ENCODE data around the gene SPHK1.
A peak's percentile ranks its signal among the peaks of the same experiment; 100 is the strongest.

SPHK1 gene

DNA sequence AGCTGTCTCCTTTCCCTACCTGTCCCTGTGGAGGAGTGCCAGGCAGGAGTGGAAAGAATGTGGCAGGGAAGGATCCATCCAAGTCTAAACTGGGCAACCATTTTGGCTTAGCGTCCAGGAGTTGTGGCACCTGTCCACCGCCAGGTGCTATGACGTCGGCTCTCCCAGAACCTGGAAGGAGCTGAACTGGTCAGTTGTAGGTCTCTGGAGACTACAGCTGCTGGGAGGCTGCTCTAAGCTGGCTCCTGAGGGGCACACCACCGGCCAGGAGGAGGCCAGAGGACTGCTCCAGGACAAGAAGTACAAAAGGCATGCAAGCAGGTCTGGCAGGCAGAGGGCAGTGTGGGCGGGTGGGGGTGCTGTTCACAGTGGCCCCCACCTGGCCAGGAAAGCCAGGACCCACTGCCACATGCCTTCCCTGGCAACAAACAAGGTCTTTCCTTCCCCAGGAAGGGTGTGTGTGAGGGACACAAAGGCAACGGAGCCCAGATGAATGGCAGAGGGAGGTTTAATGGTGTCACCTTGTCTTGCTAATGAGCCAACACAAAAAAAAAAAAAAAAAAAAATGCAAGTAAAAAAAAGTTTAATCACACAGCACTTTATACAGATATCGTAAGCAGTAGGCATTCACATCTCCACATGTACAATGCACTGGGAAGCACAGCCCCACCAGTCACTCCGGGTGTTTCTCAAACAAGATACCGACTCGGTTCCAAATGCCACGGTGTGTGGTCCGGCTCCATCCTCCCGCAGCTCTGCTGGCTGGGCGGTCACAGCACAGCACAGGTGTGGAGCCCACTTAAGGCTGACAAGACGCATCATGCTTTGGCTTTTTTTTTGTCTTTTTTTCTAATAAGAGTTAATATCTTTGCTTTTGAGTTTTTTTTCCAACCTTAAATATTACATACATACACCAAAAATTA, 4.8 kb downstream of the SPHK1 start:
- Mint-ChIP-seq H3K4me3 (no peak overlapping the region), H3K4me1 (peaks cover 29% of the 10 kb centered on the region), H3K9me3 (no peaks in the 10 kb centered on the region), H3K27me3 (no peaks in the 10 kb centered on the region), H3K27ac (no peak overlapping the region)
- DNase-seq (no peak), ATAC-seq (no peak)

DNA sequence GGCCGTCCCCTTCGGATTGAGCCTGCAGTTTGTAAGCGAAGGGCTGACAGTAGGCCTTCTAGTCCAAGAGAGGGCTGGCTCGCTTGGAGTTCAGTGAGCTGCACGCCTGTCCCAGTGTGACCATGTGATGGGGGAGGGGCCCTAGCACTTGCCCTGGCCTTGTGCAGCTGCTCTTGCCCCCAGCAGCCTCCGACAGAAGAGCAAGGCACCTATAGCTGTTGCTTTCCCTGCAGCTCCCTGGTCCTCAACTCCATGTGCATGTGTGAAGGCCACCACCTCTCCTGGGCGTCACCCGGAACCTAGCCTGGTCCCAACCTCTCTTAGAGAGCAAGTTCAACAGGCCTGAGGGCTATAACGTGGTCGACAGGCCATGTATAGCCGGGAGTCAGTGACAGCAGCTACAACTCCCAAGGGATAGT, 5.6 kb downstream of the SPHK1 start:
- Mint-ChIP-seq H3K27me3 (no peaks in the 10 kb centered on the region), H3K4me3 (no peak overlapping the region), H3K9me3 (no peaks in the 10 kb centered on the region), H3K4me1 (peaks cover 28% of the 10 kb centered on the region), H3K27ac (no peak overlapping the region)
- DNase-seq (no peak), ATAC-seq (no peak)

GRCh38 chr17:76391200-76391715, 6.8 kb downstream of the SPHK1 start:
- H3K9me3 Mint-ChIP-seq, result no peaks in the 10 kb centered on the region
- ATAC-seq, result no peak
- DNase-seq, result no peak
- no peak overlapping the region for H3K27ac Mint-ChIP-seq
- no peak overlapping the region for H3K4me3 Mint-ChIP-seq
- no peaks in the 10 kb centered on the region for H3K27me3 Mint-ChIP-seq
- H3K4me1 Mint-ChIP-seq, result peaks cover 16% of the 10 kb centered on the region

DNA sequence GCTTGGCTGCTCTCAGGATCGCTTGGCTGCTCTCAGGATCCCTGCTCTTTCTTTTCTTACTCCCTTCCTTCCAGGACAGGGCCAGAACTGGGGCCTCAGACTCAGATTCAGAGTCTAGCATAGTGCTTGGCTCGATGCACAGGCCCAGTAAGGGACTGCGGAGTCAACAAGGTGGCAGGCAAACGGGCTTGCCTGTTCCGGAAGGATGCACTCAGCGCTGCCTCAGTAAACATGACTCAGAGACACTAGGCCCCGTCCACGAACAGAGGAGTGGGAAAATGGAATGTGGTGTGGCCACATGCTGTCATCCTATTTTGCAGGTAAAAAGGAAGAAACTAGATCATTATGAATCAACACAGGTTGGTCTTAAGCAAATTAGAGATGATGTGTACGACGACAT, 9.8 kb downstream of the SPHK1 start:
- Mint-ChIP-seq H3K27ac (no peak overlapping the region), H3K4me3 (no peak overlapping the region), H3K27me3 (no peaks in the 10 kb centered on the region), H3K9me3 (no peaks in the 10 kb centered on the region), H3K4me1 (no peaks in the 10 kb centered on the region)
- no peak for DNase-seq
- ATAC-seq, result no peak

- no peak overlapping the region for H3K4me3 Mint-ChIP-seq
- ATAC-seq, result no peak
- peak overlapping the region in 1 of 2 donors; percentile 85 for H3K27ac Mint-ChIP-seq
- no peaks in the 10 kb centered on the region for H3K9me3 Mint-ChIP-seq
- H3K27me3 Mint-ChIP-seq, result no peaks in the 10 kb centered on the region
- H3K4me1 Mint-ChIP-seq, result no peaks in the 10 kb centered on the region
- no peak for DNase-seq
These were observed 11.6 kb downstream of the SPHK1 start for GRCh38 chr17:76395980-76396379.

DNA sequence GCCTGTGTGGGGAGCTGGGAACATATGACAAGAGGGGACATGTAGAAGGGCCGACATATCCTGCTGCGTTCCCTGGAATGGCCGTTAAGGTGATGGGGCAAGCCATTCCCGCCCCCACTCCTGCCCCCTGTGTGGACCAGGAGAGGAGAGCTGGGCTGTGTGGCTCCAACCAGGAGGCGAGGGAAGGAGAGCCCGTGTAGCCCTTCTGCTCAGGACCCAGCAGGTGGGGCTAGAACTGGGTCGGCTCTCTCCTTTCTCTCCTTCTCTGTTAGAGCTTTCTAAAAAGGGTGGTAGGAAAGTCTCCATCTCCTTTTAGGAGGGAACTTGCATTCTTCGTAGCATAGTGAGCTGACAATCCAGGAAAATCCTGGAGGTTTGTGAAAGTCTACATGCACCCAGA, 12.8 kb downstream of the SPHK1 start:
- Mint-ChIP-seq H3K27me3 (no peaks in the 10 kb centered on the region), H3K4me1 (no peaks in the 10 kb centered on the region), H3K9me3 (no peaks in the 10 kb centered on the region), H3K27ac (no peak overlapping the region), H3K4me3 (no peak overlapping the region)
- ATAC-seq (no peak), DNase-seq (no peak)

DNA sequence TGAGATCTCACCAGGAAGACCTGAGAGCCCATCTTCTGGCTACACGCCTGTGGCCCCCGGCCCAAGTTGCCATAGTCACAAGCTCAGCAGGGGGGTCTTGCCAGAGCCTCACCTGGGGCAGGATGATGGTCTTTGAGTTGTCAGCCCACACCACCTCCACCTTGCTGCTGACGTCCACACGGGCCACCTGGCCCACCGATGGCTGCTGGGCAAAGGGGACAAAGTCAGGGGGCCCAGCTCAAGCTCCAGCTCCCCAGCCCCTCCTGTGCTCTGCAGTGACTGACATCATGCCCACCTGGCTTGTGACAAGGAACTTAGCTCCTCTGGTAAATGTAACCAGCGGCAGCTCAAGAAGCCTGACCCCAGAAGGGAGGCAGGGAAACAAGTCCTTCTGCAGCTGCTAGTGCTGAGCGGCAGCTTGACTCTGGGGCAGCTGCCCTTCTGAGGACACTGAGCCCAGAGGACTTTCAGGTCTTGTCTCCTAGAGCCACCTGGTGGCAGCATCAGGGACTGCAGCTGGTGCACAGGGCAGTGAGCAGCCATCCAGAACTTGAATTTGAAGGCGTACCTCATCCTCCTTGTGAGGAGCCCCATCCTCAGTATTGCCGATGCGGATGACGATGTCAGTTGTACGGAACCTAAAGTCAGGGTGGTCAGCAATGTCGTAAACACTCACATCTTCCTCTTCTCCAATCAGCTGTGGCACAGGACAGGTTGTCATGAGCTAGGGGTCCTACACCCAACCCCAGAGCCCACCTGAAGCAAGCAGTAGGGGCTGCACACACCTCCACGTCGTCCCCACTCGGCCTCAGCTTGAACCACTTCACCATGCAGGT, 13.5 kb downstream of the SPHK1 start:
- Mint-ChIP-seq H3K27ac (no peak overlapping the region), H3K9me3 (no peaks in the 10 kb centered on the region), H3K4me1 (no peaks in the 10 kb centered on the region), H3K27me3 (no peaks in the 10 kb centered on the region), H3K4me3 (no peak overlapping the region)
- DNase-seq (peak; percentile 81 to 83), ATAC-seq (peak; percentile 89)

GRCh38 chr17:76398523-76399174, 14.2 kb downstream of the SPHK1 start:
- Mint-ChIP-seq H3K4me1 (no peaks in the 10 kb centered on the region), H3K27me3 (no peaks in the 10 kb centered on the region), H3K27ac (no peak overlapping the region), H3K4me3 (no peak overlapping the region), H3K9me3 (no peaks in the 10 kb centered on the region)
- ATAC-seq (peak; percentile 32), DNase-seq (no peak)

GRCh38 chr17:76399175-76400172, 15.1 kb downstream of the SPHK1 start:
- no peak for DNase-seq
- Mint-ChIP-seq H3K9me3 (no peaks in the 10 kb centered on the region), H3K4me1 (no peaks in the 10 kb centered on the region), H3K27me3 (no peaks in the 10 kb centered on the region), H3K4me3 (no peak overlapping the region), H3K27ac (peak overlapping the region in 1 of 2 donors; percentile 33)
- no peak for ATAC-seq

- Mint-ChIP-seq H3K4me3 (no peak overlapping the region), H3K9me3 (no peaks in the 10 kb centered on the region), H3K27me3 (no peaks in the 10 kb centered on the region), H3K4me1 (no peaks in the 10 kb centered on the region), H3K27ac (peak overlapping the region in 1 of 2 donors; percentile 60)
- ATAC-seq, result no peak
- no peak for DNase-seq
These were observed 18.3 kb downstream of the SPHK1 start for GRCh38 chr17:76402711-76403110.

- Mint-ChIP-seq H3K9me3 (no peaks in the 10 kb centered on the region), H3K4me1 (peaks cover 13% of the 10 kb centered on the region), H3K27me3 (no peaks in the 10 kb centered on the region), H3K4me3 (no peak overlapping the region), H3K27ac (peak overlapping the region in 1 of 2 donors; percentile 18)
- DNase-seq, result no peak
- no peak for ATAC-seq
These were observed 19.8 kb downstream of the SPHK1 start for GRCh38 chr17:76404256-76404655.

DNA sequence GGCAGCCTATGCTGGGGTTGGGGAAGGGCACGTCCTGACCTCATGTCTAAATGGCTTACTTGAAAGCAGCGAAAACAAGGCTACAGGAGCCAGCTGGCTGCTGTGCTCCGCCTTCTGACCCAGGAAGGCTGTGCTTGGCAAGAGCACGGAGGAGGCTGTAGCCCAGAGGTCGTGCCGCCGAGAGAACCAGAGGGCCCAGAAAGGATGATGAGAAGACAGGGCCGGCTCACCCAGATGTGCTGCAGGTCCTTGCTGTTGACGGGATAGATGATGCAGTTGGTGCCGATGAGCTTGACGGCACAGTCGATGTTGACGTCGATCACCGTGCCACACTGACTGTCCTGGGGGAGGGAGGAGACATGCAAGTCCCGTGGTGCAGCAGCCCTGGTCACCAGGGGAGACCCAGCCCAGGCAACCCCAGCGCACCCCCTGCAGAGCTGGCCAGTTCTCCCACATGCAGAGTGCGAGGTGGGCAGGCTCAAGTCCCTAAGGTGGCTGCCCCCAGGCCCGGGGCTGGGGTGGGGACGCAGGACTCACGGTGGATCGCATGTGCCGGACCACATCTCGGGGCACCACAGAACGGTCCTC, 20.7 kb downstream of the SPHK1 start:
- Mint-ChIP-seq H3K4me3 (no peak overlapping the region), H3K27me3 (no peaks in the 10 kb centered on the region), H3K27ac (peak overlapping the region in 1 of 2 donors; percentile 32), H3K4me1 (peaks cover 13% of the 10 kb centered on the region), H3K9me3 (no peaks in the 10 kb centered on the region)
- DNase-seq (no peak), ATAC-seq (no peak)

DNA sequence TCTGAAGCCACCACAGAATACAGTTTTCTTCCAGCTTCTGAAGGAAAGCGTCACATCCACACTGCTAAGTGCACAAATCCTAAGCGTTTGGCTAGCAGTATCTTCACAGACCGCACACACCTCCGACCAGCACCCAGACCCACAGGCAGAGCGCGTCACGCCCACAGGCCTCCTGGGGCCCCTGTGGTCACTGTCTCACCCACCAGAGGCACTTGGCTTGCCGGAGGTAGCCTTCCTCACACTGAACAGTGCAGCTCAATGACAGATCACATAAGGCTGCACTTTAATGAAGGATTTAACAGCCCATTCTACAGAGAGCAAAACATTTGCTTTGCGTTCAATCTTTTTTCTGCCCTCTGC, 21.2 kb downstream of the SPHK1 start:
- H3K27ac Mint-ChIP-seq, result no peak overlapping the region
- H3K9me3 Mint-ChIP-seq, result no peaks in the 10 kb centered on the region
- DNase-seq, result no peak
- no peak overlapping the region for H3K4me3 Mint-ChIP-seq
- H3K4me1 Mint-ChIP-seq, result peaks cover 13% of the 10 kb centered on the region
- H3K27me3 Mint-ChIP-seq, result no peaks in the 10 kb centered on the region
- no peak for ATAC-seq

DNA sequence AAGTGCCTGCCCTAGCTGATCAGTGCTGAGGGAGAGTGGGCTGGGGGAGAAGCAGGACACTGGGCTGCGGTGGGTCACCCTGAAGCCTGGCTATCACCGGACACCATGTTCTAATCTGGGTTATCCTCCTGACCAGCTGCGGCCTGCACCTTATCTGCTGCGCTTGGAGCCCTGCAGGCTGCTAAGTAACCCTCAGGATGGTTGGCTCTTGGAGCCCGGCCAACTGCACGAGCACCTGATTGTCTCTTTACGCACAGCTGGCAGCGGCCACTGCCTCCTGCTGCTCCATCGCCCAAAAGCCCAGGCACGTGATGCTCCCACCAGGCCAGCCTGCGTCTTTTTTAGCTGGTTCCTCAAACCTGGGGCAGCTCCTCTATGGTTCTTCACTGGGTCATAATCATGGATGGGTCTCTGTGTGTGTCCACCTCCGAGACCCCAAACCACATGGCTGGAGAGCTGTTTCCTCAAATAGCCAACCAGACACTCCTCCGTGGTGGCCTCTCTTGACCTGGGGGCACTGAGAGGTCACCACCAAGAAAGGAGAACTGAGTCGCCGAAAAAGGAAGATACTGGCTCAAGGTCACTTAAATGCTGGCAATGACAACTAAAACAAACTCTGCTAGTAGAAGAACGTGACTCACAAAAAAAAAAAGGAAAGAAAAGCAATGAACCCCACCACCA, 21.7 kb downstream of the SPHK1 start:
- Mint-ChIP-seq H3K27ac (no peak overlapping the region), H3K27me3 (no peaks in the 10 kb centered on the region), H3K9me3 (no peaks in the 10 kb centered on the region), H3K4me1 (peaks cover 13% of the 10 kb centered on the region), H3K4me3 (no peak overlapping the region)
- ATAC-seq (no peak), DNase-seq (no peak)
